GM21825 (cell line): Measurements from ENCODE around the gene ITGB1BP1.

Experiments used
- ATAC-seq: cut with Tn5 transposase; IDR thresholded peaks from one replicate; pipeline ENCODE4 v1.9.1; 2021; ENCODE audit warnings: mild to moderate bottlenecking, moderate library complexity; ENCODE audit not compliant: unreplicated experiment

The ITGB1BP1 gene

GRCh38 chr2:9423100-9423921, at the start of gene ITGB1BP1, which contains the start of gene CPSF3:
ITGB1BP1 (minus strand) TSS chr2:9423528; CDS start chr2:9418697, 4,831 bp downstream.
CPSF3 (plus strand) TSS chr2:9423654; CDS start chr2:9423774, 120 bp downstream.
- peak; percentile 83 for ATAC-seq

GRCh38 chr2:9472511-9472910, 49.2 kb upstream of the ITGB1BP1 start:
- no peak for ATAC-seq

GRCh38 chr2:9471206-9471605, 47.9 kb upstream of the ITGB1BP1 start:
- no peak for ATAC-seq

GRCh38 chr2:9467687-9468086, 44.4 kb upstream of the ITGB1BP1 start:
- ATAC-seq, result no peak

- ATAC-seq, result no peak
Measured at GRCh38 chr2:9466147-9466683, 42.9 kb upstream of the ITGB1BP1 start.

GRCh38 chr2:9465170-9465569, 41.8 kb upstream of the ITGB1BP1 start:
- no peak for ATAC-seq

- ATAC-seq, result no peak
Measured at GRCh38 chr2:9463698-9464034, 40.3 kb upstream of the ITGB1BP1 start.

- ATAC-seq, result no peak
Measured at GRCh38 chr2:9462886-9463697, 39.8 kb upstream of the ITGB1BP1 start.

GRCh38 chr2:9462313-9462712, 39.0 kb upstream of the ITGB1BP1 start:
- ATAC-seq, result no peak

- no peak for ATAC-seq
Measured at GRCh38 chr2:9461079-9461478, 37.8 kb upstream of the ITGB1BP1 start.

GRCh38 chr2:9460441-9461017, 37.2 kb upstream of the ITGB1BP1 start:
- ATAC-seq, result no peak

GRCh38 chr2:9451231-9451630, 27.9 kb upstream of the ITGB1BP1 start:
- no peak for ATAC-seq

GRCh38 chr2:9445089-9445488, 21.8 kb upstream of the ITGB1BP1 start:
- no peak for ATAC-seq

GRCh38 chr2:9443526-9443925, 20.2 kb upstream of the ITGB1BP1 start:
- ATAC-seq, result no peak

- no peak for ATAC-seq
Measured at GRCh38 chr2:9441556-9441955, 18.2 kb upstream of the ITGB1BP1 start.

GRCh38 chr2:9440058-9440727, 16.9 kb upstream of the ITGB1BP1 start:
- ATAC-seq, result no peak

- no peak for ATAC-seq
Measured at GRCh38 chr2:9439536-9439935, 16.2 kb upstream of the ITGB1BP1 start.

- ATAC-seq, result no peak
Measured at GRCh38 chr2:9434489-9434888, 11.2 kb upstream of the ITGB1BP1 start.

GRCh38 chr2:9430316-9431293, 7.3 kb upstream of the ITGB1BP1 start:
- no peak for ATAC-seq
